SU-DHL-6 (cell line): Measurements from ENCODE around the gene KDM2A.

Experiments used
- H2AFZ ChIP-seq: fragments of 200-600 bp; sonication (generic); 2 replicates; pipeline ENCODE4 v1.6.1; 2014; ENCODE audit warnings: low read depth, mild to moderate bottlenecking, moderate library complexity, mixed read lengths, antibody characterized with exemption, low read length; ENCODE audit not compliant: severe bottlenecking
- H3F3A ChIP-seq: fragments of 200-600 bp; shearing (Covaris generic); 2 replicates; pipeline ENCODE4 v1.6.0; 2016; ENCODE audit warnings: antibody characterized with exemption, mild to moderate bottlenecking; ENCODE audit not compliant: insufficient read depth
- H3K27ac ChIP-seq: fragments of 200-600 bp; sonication (generic); 2 replicates; pipeline ENCODE4 v1.5.1; 2016; ENCODE audit warnings: low read depth, mild to moderate bottlenecking, low read length, moderate library complexity, mixed read lengths
- H3K27me3 ChIP-seq: fragments of 200-600 bp; sonication (generic), shearing (Covaris generic); 2 replicates; pipeline ENCODE4 v1.6.0; 2014; ENCODE audit warnings: mild to moderate bottlenecking, low read length
- H3K36me3 ChIP-seq: fragments of 200-600 bp; sonication (generic); 2 replicates; pipeline ENCODE4 v1.6.1; 2014; ENCODE audit warnings: mild to moderate bottlenecking, low read length, mixed read lengths
- H3K4me2 ChIP-seq: fragments of 300-600, 200-600 bp; shearing (Covaris generic), sonication (generic); 2 replicates; pipeline ENCODE4 v1.6.0; 2014; ENCODE audit warnings: low read length, low read depth, mild to moderate bottlenecking; ENCODE audit not compliant: poor library complexity, severe bottlenecking
- H3K4me3 ChIP-seq: fragments of 200-600 bp; sonication (generic); 2 replicates; pipeline ENCODE4 v1.5.1; 2014; ENCODE audit warnings: antibody characterized with exemption, low read length, mild to moderate bottlenecking, mixed read lengths; ENCODE audit not compliant: insufficient read depth, poor library complexity, severe bottlenecking
- H3K79me2 ChIP-seq: fragments of 200-600 bp; sonication (generic); 2 replicates; pipeline ENCODE4 v1.6.1; 2014; ENCODE audit warnings: mild to moderate bottlenecking, low read length, moderate library complexity; ENCODE audit not compliant: insufficient read depth
- H3K9ac ChIP-seq: fragments of 200-600 bp; sonication (generic); 2 replicates; pipeline ENCODE4 v1.7.0; 2014; ENCODE audit warnings: mild to moderate bottlenecking, low read length
- H3K9me2 ChIP-seq: fragments of 200-600 bp; sonication (generic); replicated peaks from 2 replicates; pipeline ENCODE4 v1.6.1; 2014; ENCODE audit warnings: low read length; ENCODE audit not compliant: insufficient read depth
- H3K9me3 ChIP-seq: fragments of 200-600 bp; sonication (generic); 2 replicates; pipeline ENCODE4 v1.6.1; 2014; ENCODE audit warnings: low read length, mixed read lengths; ENCODE audit not compliant: insufficient read depth
- H4K20me1 ChIP-seq: fragments of 200-600 bp; sonication (generic); 2 replicates; pipeline ENCODE4 v1.6.1; 2014; ENCODE audit warnings: low read depth, mild to moderate bottlenecking, antibody characterized with exemption, low read length, moderate library complexity, mixed read lengths
- EZH2phosphoT487 ChIP-seq: fragments of 200-600 bp; sonication (generic), shearing (Covaris generic); conservative IDR thresholded peaks from 2 replicates; pipeline ENCODE4 v1.6.1; 2018; ENCODE audit warnings: mild to moderate bottlenecking, antibody characterized with exemption, low read length, moderate library complexity, mixed read lengths
- TF ChIP-seq, protein P1 (sequence below): fragments of 200-600 bp; sonication (generic); IDR thresholded peaks from one replicate; pipeline ENCODE4 v1.5.1; 2017; ENCODE audit warnings: antibody characterized with exemption, mild to moderate bottlenecking, low read length, moderate library complexity; ENCODE audit not compliant: insufficient read depth, poor library complexity, severe bottlenecking

The KDM2A gene

DNA sequence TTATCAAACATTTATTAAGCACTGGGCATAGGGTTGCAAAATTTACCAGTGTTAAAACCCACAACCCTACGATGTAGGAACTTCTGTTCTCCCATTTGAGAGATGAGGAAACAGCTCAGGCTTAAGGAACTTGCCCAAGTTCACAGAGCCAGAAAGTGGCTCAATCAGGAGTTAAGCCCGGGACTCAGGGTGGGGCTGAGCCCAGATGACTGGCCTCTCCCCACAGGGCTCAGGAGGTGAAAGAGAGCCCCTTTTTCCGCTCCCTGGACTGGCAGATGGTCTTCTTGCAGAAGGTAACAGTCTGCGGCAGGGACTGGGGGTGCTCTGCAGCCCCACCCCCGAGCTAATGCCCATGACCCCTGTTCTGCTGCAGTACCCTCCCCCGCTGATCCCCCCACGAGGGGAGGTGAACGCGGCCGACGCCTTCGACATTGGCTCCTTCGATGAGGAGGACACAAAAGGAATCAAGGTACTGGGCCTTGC lies 164.5 kb downstream of the KDM2A start:
- peaks cover 3% of the 10 kb centered on the region; the same call in 1 of the 2 replicates for H3K36me3 ChIP-seq
- no peak overlapping the region for H2AFZ ChIP-seq
- H3F3A ChIP-seq: peaks cover 20% of the 10 kb centered on the region
- no peak overlapping the region for H3K4me2 ChIP-seq
- H3K9me3 ChIP-seq: no peaks in the 10 kb centered on the region
- H3K79me2 ChIP-seq: peaks cover 10% of the 10 kb centered on the region
- H3K9me2 ChIP-seq: no peaks in the 10 kb centered on the region
- H3K27me3 ChIP-seq: no peaks in the 10 kb centered on the region
- no peak overlapping the region for H3K9ac ChIP-seq
- TF ChIP-seq, protein P1, sequence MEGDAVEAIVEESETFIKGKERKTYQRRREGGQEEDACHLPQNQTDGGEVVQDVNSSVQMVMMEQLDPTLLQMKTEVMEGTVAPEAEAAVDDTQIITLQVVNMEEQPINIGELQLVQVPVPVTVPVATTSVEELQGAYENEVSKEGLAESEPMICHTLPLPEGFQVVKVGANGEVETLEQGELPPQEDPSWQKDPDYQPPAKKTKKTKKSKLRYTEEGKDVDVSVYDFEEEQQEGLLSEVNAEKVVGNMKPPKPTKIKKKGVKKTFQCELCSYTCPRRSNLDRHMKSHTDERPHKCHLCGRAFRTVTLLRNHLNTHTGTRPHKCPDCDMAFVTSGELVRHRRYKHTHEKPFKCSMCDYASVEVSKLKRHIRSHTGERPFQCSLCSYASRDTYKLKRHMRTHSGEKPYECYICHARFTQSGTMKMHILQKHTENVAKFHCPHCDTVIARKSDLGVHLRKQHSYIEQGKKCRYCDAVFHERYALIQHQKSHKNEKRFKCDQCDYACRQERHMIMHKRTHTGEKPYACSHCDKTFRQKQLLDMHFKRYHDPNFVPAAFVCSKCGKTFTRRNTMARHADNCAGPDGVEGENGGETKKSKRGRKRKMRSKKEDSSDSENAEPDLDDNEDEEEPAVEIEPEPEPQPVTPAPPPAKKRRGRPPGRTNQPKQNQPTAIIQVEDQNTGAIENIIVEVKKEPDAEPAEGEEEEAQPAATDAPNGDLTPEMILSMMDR: no peak
- TF ChIP-seq EZH2phosphoT487: no peak
- no peaks in the 10 kb centered on the region for H4K20me1 ChIP-seq
- H3K4me3 ChIP-seq: no peak overlapping the region
- H3K27ac ChIP-seq: no peak overlapping the region

DNA sequence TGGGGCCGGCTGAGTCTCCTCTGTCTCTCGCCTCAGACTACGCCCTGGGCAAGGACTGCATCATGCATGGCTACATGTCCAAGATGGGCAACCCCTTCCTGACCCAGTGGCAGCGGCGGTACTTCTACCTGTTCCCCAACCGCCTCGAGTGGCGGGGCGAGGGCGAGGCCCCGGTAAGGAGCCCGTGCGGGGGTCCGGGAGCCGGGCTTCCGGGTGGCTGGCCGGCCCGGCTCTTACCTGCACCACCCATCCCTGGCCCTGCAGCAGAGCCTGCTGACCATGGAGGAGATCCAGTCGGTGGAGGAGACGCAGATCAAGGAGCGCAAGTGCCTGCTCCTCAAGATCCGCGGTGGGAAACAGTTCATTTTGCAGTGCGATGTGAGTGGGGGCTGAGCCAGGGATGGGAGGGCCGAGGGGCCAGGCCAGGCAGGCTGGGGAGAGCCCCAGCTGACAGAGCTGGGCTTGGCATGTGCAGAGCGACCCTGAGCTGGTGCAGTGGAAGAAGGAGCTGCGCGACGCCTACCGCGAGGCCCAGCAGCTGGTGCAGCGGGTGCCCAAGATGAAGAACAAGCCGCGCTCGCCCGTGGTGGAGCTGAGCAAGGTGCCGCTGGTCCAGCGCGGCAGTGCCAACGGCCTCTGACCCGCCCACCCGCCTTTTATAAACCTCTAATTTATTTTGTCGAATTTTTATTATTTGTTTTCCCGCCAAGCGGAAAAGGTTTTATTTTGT lies 165.9 kb downstream of the KDM2A start:
- Histone ChIP-seq H3K9me3 (no peaks in the 10 kb centered on the region), H3K9me2 (no peaks in the 10 kb centered on the region), H3F3A (peaks cover 20% of the 10 kb centered on the region), H3K27ac (no peak overlapping the region), H4K20me1 (no peaks in the 10 kb centered on the region), H3K4me2 (no peak overlapping the region), H3K36me3 (no peaks in the 10 kb centered on the region), H3K27me3 (no peaks in the 10 kb centered on the region), H2AFZ (no peak overlapping the region), H3K4me3 (no peak overlapping the region), H3K79me2 (peaks cover 5% of the 10 kb centered on the region; the same call in 1 of the 2 replicates), H3K9ac (no peak overlapping the region)
- TF ChIP-seq, protein P1: no peak
- TF ChIP-seq EZH2phosphoT487: no peak

DNA sequence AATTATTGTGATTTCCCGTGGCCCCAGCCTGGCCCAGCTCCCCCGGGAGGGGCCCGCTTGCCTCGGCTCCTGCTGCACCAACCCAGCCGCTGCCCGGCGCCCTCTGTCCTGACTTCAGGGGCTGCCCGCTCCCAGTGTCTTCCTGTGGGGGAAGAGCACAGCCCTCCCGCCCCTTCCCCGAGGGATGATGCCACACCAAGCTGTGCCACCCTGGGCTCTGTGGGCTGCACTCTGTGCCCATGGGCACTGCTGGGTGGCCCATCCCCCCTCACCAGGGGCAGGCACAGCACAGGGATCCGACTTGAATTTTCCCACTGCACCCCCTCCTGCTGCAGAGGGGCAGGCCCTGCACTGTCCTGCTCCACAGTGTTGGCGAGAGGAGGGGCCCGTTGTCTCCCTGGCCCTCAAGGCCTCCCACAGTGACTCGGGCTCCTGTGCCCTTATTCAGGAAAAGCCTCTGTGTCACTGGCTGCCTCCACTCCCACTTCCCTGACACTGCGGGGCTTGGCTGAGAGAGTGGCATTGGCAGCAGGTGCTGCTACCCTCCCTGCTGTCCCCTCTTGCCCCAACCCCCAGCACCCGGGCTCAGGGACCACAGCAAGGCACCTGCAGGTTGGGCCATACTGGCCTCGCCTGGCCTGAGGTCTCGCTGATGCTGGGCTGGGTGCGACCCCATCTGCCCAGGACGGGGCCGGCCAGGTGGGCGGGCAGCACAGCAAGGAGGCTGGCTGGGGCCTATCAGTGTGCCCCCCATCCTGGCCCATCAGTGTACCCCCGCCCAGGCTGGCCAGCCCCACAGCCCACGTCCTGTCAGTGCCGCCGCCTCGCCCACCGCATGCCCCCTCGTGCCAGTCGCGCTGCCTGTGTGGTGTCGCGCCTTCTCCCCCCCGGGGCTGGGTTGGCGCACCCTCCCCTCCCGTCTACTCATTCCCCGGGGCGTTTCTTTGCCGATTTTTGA lies 166.8 kb downstream of the KDM2A start:
- TF ChIP-seq EZH2phosphoT487: no peak
- TF ChIP-seq, protein P1: no peak
- H3K9ac ChIP-seq: no peak overlapping the region
- peaks cover 7% of the 10 kb centered on the region; the same call in 1 of the 2 replicates for H3K79me2 ChIP-seq
- H4K20me1 ChIP-seq: no peaks in the 10 kb centered on the region
- H3K27ac ChIP-seq: no peak overlapping the region
- no peaks in the 10 kb centered on the region for H3K9me2 ChIP-seq
- H3K27me3 ChIP-seq: no peaks in the 10 kb centered on the region
- H3K9me3 ChIP-seq: no peaks in the 10 kb centered on the region
- no peak overlapping the region for H2AFZ ChIP-seq
- H3K36me3 ChIP-seq: no peaks in the 10 kb centered on the region
- H3F3A ChIP-seq: peaks cover 20% of the 10 kb centered on the region
- H3K4me3 ChIP-seq: no peak overlapping the region
- no peak overlapping the region for H3K4me2 ChIP-seq
